Measurements from ENCODE around the gene CTIF.
A peak's percentile ranks its signal among the peaks of the same experiment; 100 is the strongest.

Gene CTIF

DNA sequence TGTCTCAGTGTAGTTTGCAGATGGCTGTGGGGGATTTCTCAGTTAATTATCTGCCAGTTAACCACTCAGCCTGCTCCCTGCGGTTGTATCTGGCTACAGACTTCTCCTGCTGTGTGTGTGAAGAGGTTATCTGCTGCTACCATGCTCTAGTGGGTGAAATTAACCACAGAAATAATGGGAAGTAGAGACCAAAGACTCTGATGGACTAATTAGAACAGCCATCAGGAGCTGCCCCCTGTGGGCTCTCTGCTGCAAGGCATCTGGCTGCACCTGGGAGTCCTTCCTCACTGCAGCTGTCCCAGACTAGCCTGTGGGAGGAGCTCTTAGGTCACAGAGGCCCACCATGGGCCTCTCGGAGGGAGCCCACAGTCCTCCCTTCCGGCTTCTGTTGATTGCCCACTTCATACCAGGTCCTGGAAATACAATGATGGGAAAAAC, 66.6 kb downstream of the CTIF start:
- peak in 1 of 2 experiments; percentile 13 for DNase-seq

DNA sequence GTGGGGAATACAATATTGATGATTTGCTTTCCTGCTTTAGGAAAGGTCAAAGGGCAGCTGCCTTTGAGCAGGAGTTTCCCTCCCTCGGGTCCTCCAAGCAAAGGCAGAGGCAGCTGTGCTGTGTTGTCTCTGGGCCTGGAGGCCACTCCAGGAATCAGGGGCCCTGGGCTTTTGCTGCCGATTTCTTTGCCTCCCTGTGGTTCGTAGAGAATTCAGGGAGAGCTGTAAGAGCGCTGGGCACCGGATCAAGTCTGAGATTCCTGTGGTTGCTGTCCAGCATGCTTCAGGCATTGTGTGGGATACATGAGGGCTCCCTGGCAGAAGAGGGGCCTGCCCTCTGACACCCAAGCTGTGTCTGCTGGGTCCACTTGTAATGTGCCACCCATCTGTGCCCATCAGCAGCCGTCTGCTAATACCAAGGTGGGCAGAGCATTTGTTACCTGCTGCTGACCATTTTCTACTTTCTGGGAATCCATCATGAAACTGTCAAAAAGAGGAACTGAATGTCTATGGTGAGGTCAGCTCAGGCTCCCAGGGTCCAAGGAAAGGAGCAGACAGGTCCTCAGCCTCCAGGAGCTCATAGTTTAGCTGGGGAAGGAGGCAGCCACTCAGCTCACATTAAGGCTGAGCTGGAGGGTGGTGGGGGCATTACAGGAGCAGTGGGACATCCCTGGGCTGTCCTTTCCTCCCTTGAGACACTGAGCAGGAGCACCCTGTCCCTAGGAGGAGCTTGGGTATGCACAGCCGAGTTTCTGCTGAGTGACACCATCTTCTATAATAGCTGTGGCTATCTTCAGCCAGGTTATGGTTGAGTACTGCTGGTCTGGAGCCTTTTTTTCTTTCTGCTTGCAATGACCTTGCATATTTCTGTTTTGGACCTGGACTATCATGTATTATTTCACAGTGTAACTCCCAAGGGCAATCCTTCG, 68.5 kb downstream of the CTIF start:
- DNase-seq = no peak

DNA sequence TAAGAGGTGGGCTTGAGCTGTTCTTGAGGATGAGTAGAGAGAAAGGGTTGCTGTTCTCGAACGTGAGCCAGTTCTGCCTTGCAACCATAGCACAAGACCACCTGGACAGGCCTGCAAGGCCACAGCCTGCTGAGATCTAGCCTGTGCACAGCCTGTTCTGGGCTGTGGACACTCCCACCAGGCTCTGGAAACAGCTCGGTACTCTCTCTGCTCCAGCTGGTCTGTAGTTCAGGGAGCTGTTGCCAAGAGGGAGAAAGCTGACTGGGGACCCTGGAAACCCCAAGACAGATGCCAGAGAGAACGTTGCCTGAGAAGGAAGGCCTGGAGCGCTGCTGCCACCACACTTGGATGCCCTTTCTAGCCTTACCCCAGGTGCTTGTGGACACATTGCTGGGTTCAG, 69.8 kb downstream of the CTIF start:
- DNase-seq = peak in 1 of 2 experiments; percentile 58

DNA sequence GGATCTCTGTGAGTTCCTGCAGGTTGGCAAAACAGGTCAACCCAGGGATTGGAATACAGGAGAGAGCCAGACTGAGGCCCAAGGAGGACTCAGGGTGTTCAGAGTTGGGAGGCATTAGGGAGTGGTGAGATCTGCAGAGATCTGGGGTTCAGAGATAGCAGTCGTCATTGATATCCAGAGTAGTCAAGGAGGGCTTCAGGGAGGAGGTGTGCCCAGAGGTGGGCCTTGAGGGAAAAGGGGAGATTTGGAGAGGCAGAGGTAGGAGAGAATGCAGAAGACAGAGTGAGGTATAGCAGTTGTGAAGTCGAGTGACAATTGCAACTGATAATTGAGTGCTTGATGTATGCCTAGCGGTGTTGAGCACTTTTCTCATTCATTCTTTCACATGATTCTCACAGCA, 70.3 kb downstream of the CTIF start:
- DNase-seq = no peak

DNA sequence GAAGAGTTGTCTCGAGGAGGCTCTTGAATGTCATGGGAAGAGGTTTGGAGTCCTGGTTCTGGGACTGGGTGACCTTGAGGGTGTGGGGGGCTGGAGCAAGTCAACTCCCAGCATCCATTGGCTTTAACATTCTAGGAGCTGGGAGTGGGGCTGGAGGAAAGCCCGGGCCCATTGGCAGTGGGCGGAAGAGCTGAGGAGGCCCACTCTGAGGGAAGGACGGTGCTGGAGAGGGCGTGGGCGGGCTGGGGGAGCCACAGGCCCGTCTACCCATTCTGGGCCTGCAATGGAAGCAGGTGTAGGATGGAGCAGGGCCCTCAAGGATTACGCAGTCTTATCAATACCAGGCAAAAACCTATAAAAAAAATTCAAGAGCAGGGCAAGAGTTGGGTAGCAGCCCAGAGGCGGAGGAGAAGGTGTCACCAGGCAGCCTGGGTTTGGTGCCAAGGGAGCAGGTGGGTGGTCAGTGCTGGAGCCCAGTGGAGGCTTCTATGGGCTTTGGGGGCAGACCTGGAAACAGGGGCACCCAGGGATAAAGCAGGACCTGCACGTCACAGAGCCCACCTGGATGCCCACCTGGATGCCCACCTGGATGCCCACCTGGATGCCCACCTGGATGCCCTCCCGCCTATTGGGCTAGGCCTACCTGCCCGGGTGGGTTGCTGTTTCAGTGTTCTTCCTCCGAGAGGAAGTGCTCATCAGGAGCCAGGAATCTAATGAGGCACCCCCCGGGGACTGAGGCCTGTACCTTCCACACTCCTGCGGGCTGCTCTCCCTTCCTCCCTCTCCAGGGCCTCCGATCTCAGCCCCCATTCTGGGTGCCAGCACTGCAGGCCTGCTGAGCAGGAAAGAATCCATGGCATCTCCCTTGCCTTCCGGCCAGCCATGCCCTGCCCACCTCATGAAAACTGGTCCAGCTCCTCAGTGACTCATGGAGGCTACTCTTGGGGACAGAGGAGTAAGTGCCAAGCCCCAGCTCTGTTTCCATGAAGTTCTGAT, 71.3 kb downstream of the CTIF start:
- DNase-seq = no peak

DNA sequence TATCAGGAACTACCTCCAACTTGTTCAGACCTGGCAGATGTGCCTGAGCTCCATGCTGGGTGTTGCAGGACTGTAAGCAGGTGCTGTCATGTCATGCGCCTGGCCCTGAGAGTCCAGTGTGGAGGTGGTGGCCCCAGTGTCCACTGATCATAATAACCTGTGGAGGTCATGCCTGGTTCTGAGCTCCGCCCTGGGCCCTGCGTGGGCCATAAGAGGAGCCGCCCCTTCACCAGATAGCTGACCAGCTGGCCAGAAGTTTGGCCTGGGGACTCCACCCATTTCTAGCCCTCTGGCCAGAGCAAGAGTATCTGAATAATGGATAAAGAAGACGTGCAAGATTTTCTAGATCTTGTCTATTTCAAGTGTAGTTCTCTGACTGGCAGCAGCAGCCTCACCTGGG, 72.4 kb downstream of the CTIF start:
- DNase-seq = no peak

DNA sequence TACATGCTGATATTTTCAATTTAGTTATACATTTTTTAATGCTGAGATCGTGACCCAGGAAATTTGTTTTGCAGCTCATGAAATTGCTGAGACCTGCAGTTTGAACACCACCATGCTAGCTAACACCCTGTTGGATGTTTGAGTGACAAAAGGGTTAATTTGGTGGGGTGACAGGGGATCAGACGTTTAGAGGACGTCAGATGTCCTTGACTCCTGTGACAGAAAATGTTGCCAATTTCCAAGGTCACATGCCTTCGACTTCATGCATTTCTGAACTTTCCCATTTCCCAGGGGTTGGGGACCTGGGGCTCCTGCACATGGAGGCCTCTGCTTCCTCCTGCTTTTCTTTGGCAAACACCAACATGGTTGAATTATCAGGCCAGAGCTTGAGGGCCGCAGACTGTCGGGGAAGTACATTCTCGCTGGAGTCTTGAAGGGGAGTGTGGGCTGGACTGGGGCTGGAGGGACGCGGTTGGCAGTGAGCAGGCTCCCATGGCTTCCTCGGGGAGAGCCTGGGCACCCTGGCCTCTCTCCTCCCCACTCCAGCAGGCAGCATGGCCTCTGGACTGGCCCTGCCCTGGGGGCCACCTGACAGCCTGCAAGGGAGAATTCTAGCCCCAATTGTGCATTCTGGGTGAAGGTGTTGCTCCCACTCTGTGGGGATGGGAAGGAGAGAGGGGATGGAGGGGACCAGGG, 73.1 kb downstream of the CTIF start:
- no peak for DNase-seq

DNA sequence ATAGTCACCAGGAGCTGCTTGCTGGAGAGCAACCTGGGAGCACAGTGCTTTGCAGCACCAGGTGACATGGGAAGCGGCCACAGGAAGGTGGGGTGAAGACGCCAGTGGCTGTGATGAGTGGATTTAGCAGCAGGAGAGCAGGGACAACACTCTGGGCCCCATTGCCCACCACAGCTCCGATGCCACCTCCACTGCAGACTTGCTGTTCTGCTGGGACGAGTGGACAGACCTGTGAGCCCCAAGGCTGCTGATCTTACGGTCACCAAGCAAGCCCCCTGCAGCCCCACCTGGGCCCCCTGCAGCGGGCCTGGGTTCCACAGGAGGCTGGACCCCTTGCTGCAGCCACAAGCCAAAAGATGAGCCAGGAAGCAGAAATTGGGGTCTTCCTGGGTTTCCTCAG, 73.7 kb downstream of the CTIF start:
- no peak for DNase-seq

DNA sequence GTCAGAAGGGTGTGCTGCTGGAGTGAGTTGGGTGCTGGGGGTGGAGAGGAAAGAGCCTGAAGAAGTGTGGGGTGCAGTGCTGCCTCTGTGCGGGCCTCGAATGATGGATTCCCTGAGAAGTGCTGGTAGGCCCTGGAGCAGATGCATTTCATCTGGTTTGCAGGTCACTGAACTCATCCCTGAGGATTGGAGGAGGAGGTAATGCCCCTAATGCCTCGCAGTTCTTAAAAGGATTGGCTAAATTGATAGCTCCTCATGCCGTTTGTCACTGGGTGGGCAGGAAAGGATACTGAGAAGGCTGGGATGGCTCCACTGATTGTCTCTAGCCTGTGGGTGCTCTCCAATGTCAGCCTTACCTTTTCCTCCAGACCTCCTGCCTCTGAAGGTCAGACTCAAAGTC, 74.1 kb downstream of the CTIF start:
- DNase-seq = no peak

DNA sequence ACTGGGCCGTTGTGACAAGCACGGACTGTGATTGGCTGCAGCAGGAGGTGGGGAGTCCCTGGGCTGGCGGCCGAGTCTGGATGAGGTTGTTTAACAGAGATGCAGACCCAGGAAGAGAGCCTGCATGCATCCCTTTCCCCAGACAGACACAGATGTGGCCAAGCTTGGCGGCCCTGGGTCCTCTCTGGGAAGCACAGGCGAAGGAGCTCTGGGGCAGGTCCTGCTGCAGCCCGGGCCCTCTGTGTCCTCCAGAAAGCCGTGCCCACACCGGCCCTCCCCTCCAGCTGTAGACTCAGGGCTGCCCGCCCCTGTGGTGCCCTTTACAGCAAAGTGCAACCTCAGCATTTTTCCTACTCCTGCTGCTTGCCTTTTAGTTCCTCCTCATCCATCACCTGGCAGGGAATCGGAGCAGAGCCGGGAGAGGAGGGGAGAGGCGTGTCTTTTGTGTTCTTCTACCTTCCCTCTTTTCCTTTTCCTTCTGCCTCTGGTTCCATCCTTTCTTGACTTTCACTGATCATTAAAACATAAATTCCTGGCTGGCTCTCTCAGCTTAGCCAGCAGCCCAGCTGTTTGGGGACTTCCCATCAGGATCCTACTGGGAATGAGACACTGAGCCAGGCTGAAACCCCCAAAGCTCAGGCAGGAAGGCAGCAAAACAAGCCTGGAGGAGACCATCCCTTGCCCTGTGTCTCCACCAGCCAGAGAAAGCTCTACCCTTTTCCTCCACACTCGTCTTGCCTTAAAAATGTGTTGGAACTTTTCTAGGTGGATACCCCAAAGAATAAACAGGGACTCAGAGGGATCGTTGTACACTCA, 75.0 kb downstream of the CTIF start:
- DNase-seq = no peak

DNA sequence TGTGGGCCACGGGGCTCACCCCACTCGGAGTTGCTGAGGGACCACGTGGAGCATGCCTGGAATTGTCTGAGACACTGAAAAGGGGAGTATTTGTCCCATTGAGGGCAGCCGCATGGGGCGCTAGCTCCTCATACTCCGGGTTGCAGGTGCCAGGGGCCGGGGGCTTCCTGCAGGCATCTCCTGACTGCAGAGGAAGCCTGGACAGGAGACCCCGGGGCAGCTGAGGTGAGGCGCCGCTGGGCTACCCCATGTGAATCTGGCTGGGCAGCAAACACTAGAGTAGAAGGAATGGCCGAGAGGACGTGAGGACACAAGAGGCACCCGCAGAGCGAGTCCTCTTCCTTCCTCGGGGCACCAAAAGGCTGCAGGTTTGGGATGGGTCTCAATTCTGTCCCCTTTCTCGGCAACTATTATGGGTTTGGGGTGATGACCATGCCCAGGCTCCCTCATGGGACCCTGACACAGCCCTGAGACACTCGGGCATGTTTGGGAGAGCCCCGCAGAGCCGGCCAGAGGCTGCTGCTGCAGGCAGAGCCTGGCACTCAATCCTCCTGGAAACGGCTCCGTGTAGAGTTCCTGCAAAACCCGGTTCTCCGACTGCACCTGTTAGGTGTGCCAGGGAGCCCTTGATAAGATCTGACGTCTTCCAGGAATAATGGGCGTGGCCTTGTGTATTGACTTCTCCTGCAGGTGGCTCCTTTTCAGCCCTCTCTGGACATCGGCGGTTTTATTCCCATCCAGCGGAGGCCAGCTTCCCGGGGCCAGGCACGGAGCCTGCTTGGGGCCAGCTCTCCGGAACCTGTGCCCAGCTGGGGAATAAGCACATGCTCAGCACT, 77.0 kb downstream of the CTIF start:
- DNase-seq = no peak

DNA sequence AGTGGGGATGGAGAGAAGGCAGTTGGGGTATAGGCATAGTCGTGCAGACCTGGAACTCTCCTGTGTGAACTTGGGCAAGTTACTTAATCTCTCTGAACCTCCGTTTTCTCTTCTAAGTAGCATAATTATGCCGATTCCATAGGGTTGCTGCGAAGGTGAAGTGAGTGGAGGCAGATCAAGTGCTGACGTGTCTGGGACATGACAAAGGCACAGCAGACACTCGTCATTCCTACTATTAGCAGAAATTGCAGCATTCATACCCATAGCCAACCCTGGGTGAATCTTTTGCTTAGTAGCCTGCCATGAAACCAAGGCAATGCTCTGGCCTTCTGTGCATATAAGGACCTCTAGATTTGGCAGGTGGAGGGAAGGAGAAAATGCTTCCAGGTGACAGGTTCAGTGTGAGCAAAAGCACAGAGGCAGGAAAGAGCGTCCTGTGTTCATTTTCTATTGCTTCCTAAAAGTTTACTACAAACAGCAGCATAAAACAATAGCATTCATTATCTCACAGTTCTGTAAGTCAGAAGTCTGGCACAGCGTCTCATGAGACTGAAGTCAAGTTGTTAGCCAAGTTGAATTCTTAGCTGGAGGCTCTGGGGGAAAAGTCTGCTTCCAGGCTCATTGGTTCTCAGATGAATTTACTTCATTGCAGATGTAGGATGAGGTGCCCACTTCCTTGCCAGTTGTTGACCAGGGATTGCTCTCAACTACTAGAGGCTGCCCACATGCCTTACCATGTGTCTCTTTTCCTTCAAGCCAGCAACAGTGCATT, 77.8 kb downstream of the CTIF start:
- no peak for DNase-seq

DNA sequence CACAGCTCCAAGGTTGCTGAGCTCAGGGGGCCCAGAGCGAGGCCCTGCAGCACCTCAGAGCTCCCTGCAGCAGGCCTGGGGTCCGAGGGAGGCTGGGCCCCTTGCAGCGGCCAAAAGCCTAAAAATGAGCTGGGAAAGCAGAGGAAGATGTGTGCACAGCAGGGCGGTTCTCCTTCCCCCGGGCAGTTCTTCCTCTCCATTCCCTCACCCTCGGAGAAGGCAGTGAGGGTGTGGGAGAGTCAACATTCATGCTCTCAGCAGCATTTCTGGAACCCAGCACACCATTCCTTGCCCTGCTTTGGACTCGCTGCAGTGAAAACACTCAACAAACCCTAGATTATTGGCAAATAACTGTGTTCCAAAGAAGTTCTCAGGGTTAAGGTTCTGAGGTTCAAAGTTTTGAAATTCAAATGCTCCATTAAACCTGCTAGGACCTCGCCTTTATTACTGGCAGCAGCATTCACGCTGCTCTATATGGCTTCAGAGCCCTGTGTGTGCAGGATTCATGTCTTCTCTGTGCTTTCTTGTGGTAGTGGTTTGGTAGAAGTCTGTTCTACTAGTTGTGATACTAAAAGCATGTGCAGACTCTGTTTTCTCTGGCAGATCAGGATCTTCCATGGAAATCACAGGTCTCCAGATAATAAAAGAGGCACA, 79.1 kb downstream of the CTIF start:
- DNase-seq = no peak

DNA sequence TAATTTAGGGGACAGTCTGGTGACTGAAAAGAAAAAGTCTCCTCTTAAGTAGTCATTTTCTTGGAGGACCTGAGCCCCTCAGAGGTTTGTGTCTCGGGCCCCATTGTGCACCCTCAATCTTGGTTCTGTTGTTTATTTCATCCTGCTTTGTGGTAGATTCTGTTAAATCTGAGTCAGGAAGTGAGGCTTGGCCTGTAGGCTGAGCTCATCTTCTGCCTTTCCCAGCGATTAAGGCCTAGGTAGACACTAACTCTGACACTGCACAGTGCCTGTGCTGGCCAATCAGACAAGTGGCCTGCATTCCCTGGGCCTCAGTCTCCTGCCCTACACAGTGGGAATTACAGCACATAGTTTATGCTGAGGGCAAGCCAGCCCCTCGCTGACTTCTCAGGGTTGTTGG, 80.2 kb downstream of the CTIF start:
- DNase-seq = no peak

DNA sequence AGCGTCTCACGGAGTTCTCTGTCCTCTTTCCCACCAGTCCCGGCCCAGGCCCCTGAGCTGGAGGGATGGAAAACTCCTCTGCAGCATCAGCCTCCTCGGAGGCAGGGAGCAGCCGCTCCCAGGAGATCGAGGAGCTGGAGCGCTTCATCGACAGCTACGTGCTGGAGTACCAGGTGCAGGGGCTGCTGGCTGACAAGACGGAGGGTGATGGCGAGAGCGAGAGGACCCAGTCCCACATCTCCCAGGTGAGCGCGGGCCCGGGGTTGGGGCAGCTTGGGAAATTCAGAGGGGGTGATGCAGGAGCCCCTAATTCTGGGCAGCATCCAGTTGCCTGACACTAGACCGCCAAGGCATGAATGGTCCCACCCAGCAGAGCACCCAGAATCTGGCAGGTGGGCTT, 80.7 kb downstream of the CTIF start:
- no peak for DNase-seq

DNA sequence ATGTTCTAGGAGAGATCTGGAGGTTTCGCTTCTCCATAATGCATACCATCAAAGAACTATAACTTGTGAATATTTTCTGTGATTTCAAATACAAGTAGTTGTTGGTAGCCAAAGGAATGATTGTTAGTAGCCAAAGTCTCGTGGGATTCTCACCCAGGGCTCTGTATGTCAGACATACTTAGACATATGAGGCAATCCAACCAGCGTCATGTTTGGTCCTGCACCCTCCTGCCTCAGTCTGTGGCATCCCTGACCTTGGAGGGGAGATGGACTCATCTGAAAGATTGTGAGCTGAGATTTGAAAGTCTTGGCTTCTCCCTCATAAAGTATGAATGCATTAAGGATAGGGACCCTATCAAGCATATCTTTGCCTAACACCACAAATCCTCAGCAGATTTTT, 81.2 kb downstream of the CTIF start:
- no peak for DNase-seq

DNA sequence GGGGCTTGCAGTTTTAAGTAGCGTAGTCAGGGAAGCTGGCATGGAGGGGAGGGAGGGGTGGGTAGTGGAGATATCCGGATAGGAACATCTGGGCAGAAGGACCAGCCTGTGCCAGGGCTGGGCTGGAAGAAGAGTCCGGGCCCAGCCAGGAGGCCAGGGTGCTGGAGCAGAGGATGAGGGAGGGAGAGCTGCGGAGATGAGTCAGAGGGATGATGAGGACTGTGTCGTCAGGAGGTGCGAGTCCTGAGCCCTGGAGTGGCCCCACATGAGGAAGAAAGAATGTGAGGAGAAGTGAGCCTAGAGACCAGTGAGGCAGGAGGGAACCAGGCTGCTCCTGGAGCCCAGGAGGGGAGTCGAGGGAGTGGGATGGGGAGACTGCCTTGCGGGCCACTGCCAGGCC, 82.4 kb downstream of the CTIF start:
- no peak for DNase-seq

DNA sequence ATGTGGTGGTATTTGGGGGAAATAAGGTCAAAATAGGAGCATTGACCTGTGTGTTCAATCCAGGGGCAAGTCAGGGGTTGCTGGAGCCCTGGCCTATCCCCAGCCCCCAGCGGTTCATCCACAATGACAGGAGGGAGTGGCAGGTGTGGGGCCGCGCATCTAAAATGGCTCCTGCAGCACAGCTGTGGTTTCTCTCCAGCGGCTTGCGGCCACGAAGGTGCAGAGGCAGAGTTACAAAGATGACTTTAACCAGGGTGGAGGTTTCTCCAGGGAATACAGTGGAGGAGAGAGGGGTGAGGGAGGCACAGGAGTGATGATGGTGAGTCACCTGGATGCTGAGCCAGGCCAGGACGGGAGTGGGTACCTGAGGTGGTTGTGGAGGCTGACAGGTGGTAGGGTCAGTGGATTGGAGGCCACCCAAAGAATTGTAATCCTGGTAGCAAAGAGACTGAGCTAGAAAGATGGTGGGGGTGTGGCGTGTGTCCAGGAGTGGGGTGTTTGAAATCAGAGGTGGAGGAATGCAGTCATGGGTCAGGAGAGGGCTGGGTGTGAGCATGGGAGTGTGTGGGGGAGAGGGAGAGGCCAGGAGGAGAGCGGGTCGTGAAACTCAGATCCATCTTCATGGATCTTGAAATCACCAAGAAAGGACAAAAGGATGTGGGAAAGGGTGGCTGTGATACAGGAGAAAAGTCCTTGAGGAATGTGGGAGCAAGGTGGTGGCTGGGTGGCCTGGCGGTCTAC, 83.2 kb downstream of the CTIF start:
- no peak for DNase-seq

DNA sequence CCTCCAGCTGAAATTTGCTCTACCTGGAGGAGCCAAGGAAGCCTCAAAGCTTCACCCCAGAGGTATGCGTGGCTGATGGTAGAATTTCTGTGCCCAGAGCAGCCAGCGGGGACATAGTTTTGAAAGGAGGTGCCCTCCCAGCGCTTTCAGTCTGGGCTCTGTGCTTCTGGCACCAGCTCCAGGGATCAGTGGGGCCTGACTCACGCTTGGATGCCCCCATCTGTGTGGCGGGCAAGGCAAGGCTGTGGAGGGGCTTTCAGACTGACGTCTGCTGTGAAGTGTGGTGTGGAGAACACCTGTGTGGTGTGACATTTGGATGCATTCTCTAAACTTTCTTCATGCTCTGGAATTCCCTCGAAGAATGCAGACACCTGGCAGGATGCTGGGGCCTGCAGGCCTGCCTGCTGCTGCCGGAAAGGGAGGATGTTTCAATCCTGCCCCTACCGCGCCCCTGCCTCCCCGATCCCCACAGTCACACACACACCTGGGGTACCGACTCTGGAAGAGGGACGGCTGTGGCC, 84.1 kb downstream of the CTIF start:
- peak in 1 of 2 experiments; percentile 31 for DNase-seq

Measured in NCI-H446 (cell line).